DOHH2 (cell line): ENCODE results near the gene RANBP1.

Experiments
- EZH2phosphoT487 ChIP-seq: fragments of 200-600 bp; sonication (generic); IDR thresholded peaks from 2 replicates; pipeline ENCODE4 v1.6.1; 2017; ENCODE audit warnings: borderline replicate concordance, mild to moderate bottlenecking, antibody characterized with exemption, low read length, moderate library complexity, mixed read lengths
- TF ChIP-seq, protein P1 (sequence below): fragments of 200-600 bp; sonication (generic); IDR thresholded peaks from one replicate; pipeline ENCODE4 v1.5.1; 2014; ENCODE audit warnings: antibody characterized with exemption, mild to moderate bottlenecking, low read depth, low read length; ENCODE audit not compliant: poor library complexity, severe bottlenecking

DNA sequence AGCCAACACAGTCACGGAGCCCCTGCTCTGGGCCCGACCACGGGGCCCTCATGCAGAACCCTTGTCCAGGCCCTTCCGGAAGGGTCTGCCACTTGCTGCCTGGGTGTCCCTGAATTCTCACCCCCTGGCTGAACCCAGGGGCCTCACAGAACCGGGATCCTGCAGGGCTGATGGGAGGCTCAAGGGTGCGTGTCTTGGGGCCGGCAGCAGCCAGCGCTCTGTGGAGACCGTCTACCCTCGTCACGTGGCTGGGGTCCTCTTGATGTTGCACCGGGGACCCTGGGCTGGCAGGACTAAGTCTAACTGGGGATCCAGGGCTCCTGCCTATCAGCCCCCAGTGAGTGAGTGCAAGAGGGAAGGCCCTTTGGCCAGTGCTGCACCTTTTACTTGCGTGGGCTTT is 54.3 kb downstream of the RANBP1 start:
- TF ChIP-seq, protein P1, sequence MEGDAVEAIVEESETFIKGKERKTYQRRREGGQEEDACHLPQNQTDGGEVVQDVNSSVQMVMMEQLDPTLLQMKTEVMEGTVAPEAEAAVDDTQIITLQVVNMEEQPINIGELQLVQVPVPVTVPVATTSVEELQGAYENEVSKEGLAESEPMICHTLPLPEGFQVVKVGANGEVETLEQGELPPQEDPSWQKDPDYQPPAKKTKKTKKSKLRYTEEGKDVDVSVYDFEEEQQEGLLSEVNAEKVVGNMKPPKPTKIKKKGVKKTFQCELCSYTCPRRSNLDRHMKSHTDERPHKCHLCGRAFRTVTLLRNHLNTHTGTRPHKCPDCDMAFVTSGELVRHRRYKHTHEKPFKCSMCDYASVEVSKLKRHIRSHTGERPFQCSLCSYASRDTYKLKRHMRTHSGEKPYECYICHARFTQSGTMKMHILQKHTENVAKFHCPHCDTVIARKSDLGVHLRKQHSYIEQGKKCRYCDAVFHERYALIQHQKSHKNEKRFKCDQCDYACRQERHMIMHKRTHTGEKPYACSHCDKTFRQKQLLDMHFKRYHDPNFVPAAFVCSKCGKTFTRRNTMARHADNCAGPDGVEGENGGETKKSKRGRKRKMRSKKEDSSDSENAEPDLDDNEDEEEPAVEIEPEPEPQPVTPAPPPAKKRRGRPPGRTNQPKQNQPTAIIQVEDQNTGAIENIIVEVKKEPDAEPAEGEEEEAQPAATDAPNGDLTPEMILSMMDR = no peak
- TF ChIP-seq EZH2phosphoT487 = no peak
